NCI-H2196 treated with DMSO at 0.1 percent for 48 hours (cell line): ENCODE results near the gene HSPA1L.
"Not testable (repeated sequence)": the region's sequence is repeated elsewhere in the genome, so short reads cannot be mapped to it uniquely, and the experiment has no call there.

Experiments used
- DNase-seq: peaks from one replicate; lab custom pipeline; 2025; ENCODE audit not compliant: unreplicated experiment; lab: John Stamatoyannopoulos, UW

The HSPA1L gene

DNA sequence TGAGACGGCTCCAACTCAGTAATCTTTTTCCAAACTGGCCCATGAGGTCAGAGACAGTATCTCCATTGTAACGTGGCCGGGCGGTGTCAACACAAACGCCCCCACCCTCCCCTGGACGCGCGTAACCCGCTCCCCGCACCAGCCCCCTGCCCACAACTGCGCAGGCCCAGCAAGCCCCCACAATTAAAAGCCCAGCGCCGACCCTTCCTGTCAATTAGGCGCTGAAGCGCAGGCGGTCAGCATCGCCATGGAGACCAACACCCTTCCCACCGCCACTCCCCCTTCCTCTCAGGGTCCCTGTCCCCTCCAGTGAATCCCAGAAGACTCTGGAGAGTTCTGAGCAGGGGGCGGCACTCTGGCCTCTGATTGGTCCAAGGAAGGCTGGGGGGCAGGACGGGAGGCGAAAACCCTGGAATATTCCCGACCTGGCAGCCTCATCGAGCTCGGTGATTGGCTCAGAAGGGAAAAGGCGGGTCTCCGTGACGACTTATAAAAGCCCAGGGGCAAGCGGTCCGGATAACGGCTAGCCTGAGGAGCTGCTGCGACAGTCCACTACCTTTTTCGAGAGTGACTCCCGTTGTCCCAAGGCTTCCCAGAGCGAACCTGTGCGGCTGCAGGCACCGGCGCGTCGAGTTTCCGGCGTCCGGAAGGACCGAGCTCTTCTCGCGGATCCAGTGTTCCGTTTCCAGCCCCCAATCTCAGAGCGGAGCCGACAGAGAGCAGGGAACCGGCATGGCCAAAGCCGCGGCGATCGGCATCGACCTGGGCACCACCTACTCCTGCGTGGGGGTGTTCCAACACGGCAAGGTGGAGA, at the start of gene HSPA1L, which contains the start of gene HSPA1A:
Gene HSPA1L, minus strand, starts transcription at position 259 of the 814 bp plus-strand sequence. CDS start 3,311 bp downstream, outside the sequence.
Gene HSPA1A, plus strand, starts transcription at position 519 of the 814 bp plus-strand sequence. Its CDS starts 214 bp downstream, at position 733.
- peak; percentile 94 for DNase-seq

GRCh38 chr6:31864818-31865204, 49.7 kb upstream of the HSPA1L start:
- no peak for DNase-seq

GRCh38 chr6:31864123-31864562, 49.1 kb upstream of the HSPA1L start:
- not testable (repeated sequence) for DNase-seq

DNA sequence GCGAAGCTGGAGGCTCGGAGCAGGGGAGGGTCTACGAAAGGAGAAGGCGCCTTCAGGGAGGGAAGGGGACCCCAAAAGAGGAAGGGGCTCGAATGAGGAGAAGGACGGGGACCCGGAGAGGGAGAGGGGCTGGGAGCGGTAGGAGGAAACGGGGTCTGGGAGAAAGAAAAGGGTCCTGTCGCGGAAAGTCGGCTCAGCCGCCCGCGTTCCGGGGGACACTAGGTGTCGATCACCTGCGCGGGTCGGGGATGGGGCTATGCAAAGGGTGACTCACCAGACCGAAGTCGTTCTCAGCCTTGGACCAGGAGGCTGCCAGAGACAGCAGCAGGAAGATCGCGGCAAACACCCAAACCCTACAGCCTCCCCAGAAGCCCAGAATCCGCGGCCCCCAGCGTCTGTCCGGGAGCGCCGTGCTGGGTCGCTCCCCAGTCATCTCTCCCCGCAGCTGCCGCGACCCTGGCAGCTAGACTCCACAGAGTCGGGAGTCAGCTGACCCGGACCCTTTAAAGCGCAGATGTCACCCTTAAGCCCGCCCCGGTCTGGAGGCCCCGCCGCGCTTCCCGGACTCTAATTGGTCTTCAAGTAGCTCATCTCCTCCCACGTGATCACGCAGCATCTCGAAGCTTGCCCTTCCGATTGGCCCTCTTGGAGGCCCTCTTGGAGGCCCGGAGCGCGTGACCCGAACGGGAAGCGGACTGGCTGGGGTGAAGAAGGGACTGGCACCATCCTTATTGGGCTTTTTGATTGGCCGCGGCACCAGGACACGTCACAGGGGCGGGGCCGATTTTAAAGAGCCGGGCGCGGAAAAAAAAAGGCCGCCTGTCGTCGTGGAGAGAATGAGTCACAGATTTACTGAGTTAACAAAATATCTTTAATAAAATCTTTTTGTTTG, 47.5 kb upstream of the HSPA1L start, which contains the start of gene NEU1:
Gene NEU1, minus strand, starts transcription at position 478 of the 892 bp plus-strand sequence. Its CDS starts 45 bp downstream, at position 433.
- DNase-seq, result peak; percentile 99

- no peak for DNase-seq
Measured at GRCh38 chr6:31861919-31862343, 46.8 kb upstream of the HSPA1L start.

- DNase-seq, result no peak
Measured at GRCh38 chr6:31861150-31861549, 46.1 kb upstream of the HSPA1L start.

DNA sequence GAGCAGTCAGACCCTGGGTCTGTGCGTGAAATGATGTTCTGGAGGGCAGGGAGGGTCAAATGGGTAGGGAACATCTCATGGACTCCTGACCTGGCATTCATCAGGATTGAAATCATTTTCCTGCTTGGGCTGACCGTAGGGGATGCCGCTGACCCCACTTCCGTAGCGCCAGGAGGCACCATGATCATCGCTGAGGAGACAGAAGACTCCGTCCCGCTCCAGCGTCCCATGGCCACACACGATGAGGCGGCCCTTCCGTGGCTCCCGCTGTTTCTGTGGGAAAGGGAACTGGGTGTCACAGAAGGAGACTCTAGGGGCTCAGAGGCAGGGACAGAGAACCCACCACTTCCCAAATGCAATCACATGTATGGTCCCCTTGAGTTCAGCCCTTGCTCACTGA, 45.3 kb upstream of the HSPA1L start:
- DNase-seq, result no peak

- DNase-seq, result no peak
Measured at GRCh38 chr6:31859923-31860322, 44.8 kb upstream of the HSPA1L start.

DNA sequence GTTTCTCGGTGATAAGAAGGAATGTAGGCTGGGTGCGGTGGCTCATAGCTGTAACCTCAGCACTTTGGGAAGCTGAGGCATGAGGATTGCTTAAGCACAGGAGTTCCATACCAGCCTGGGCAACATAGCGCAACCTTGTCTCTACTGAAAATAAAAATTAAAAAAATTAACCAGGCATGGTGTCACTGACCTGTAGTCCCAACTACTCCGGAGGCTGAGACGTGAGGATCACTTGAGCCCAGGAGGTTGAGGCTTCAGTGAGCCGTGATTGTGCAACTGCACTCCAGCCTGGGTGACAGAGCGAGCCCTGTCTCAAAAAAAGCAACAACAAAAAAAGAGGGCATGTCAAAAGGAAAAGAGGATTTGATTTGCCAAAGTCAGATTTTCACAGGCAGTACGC, 43.6 kb upstream of the HSPA1L start:
- DNase-seq, result no peak

GRCh38 chr6:31857774-31858173, 42.7 kb upstream of the HSPA1L start:
- DNase-seq, result not testable (repeated sequence)

GRCh38 chr6:31851980-31852718, 37.1 kb upstream of the HSPA1L start:
- DNase-seq, result not testable (repeated sequence)

- DNase-seq, result no peak
Measured at GRCh38 chr6:31851485-31851832, 36.4 kb upstream of the HSPA1L start.

DNA sequence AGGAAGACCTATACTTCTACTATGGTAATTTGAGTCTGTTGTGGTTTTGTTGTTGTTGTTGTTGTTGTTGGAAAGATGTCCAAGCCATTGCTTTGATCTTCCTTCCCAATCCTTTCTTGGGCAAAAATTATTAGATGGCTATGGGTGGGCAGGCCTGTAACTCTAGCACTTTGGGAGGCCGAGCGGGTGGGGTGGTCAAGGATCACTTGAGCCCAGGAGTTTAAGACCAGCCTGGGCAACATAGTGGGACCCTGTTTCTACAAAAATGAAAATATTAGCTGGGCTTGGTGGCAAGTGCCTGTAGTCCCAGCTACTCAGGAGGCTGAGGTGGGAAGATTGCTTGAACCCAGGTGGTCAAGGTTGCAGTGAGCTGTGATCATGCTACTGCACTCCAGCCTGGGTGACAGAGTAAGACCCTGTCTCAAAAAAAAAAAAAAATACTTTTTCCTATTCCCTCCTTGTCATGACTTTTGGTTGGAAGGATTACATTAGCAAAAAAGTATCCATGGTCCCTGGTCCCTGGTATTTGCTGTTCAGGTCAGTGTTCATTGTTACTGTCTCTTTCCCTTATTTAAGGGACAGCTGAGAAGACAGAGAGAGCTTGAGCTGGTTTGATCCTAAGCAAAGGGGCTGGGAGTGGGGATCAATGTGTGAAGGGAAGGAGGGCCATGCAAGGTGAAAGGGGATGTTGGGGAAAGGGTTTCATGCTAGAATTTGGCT, 35.8 kb upstream of the HSPA1L start:
- DNase-seq, result no peak

GRCh38 chr6:31847276-31847978, 32.3 kb upstream of the HSPA1L start:
- DNase-seq, result no peak

GRCh38 chr6:31844507-31844906, 29.4 kb upstream of the HSPA1L start:
- no peak for DNase-seq

DNA sequence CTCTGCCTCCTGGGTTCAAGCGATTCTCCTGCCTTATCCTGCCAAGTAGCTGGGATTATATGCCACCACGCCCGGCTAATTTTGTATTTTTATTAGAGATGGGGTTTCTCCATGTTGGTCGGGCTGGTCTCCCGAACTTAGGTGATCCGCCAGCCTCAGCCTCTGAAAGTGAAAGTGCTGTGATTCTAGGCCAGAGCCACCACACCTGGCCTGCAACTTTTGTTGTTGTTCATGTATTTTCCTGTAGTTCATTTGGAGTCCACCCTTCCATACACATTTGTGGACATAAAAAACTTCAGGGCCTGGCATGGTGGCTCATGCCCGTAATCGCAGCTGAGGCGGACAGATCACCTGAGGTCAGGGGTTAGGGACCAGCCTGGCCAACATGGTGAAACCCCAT, 27.0 kb upstream of the HSPA1L start:
- no peak for DNase-seq

GRCh38 chr6:31839779-31840126, 24.7 kb upstream of the HSPA1L start:
- not testable (repeated sequence) for DNase-seq

DNA sequence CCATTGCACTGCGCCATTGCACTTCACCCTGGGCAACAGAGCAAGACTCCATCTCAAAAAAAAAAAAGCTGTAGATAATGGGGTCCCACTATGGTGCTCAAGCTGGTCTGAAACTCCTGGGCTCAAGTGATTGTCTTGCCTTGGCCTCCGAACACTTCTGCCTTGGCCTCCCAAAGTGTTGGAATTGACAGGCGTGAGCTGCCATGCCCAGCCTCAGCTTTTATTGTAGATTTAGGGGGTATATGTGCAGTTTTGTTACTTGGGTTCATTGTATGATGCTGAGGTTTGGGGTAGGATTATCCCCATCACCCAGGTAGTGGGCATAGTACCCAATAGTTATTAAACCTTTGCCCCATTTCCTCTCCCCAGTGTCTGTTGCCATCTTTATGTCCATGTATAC, 23.9 kb upstream of the HSPA1L start:
- DNase-seq, result no peak

DNA sequence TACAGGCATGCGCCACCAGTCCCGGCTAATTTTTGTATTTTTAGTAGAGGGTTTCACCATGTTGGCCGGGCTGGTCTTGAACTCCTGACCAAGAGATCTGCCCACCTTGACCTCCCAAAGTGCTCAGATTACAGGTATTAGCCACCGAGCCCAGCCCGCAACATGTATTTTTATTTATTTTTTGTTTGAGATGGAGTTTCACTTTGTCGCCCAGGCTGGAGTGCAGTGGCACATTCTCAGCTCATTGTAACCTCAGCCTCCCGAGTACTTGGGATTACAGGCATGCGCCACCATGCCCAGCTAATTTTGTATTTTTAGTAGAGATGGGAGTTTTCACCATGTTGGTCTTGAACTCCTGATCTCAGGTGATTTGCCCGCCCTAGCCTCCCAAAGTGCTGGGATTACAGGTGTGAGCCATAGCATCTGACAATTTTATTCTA, 23.1 kb upstream of the HSPA1L start:
- DNase-seq, result not testable (repeated sequence)
